Heart left ventricle (tissue), 16 donors: Measurements from ENCODE around the gene BLACAT1. TPM values are rescaled to one million over a fixed set of nuclear protein-coding genes. Genes with fewer than 3 reads are reported as not detected.

Source experiments
- ATAC-seq, 4 donors: fragments of 200-7000 bp; cut with Tn5 transposase; one replicate each; pipeline ENCODE4 v1.9.1; 2020 to 2022; ENCODE audit warnings: moderate library complexity in 4 of 4, mild to moderate bottlenecking in 3 of 4, moderate number of reproducible peaks in 1 of 4
- DNase-seq, 5 donors: peaks; one replicate each; pipeline ENCODE4 v3.0.0-alpha.2; 2020
- H3K27ac ChIP-seq, 12 donors: fragments of 200-600 bp; sonication (generic) in 4 of 12; one replicate each; pipeline versions ENCODE4 v1.5.0 to v1.8.0; 2016 to 2022; ENCODE audit warnings: mild to moderate bottlenecking in 2 of 12
- H3K27me3 ChIP-seq, 9 donors: fragments of 200-600 bp; sonication (generic) in 2 of 9; one replicate each; pipeline versions ENCODE4 v1.5.1 to v1.8.0; 2016 to 2022; ENCODE audit warnings: mild to moderate bottlenecking in 3 of 9
- H3K36me3 ChIP-seq, 9 donors: fragments of 200-600 bp; sonication (generic) in 2 of 9; one replicate each; pipeline versions ENCODE4 v1.5.0 to v1.8.0; 2018 to 2022; ENCODE audit warnings: mild to moderate bottlenecking in 2 of 9
- H3K4me1 ChIP-seq, 12 donors: fragments of 200-600 bp; sonication (generic) in 4 of 12; one replicate each; pipeline versions ENCODE4 v1.5.0 to v1.8.0; 2016 to 2022; ENCODE audit warnings: mild to moderate bottlenecking in 3 of 12
- H3K4me3 ChIP-seq, 12 donors: fragments of 200-600 bp; sonication (generic) in 4 of 12; one replicate each; pipeline versions ENCODE4 v1.5.0 to v1.8.0; 2017 to 2022; ENCODE audit warnings: mild to moderate bottlenecking in 9 of 12, moderate library complexity in 4 of 12
- H3K9me3 ChIP-seq, 12 donors: fragments of 200-600 bp; sonication (generic) in 4 of 12; one replicate each; pipeline versions ENCODE4 v1.5.0 to v1.8.0; 2016 to 2022; ENCODE audit warnings: mild to moderate bottlenecking in 1 of 12
- POLR2A ChIP-seq, 2 donors: fragments of 450-650 bp; IDR thresholded peaks; one replicate each; pipeline ENCODE4 v1.6.1; 2017; ENCODE audit warnings: antibody characterized with exemption in 2 of 2, mild to moderate bottlenecking in 2 of 2, moderate library complexity in 2 of 2
- WGBS, 4 donors: extraction: QIAGEN DNeasy Blood & Tissue Kit in 2 of 4; methylation state at CpG; one replicate each; pipeline versions ENCODE4 v1.1.5 to v1.1.7; 2013 to 2018; 5-methylcytosine and 5-hydroxymethylcytosine counted together
- intact Hi-C, 10 donors: fragments of 100-400 bp; cut with DNase I; formaldehyde crosslinking; loops; one replicate each; pipeline versions ENCODE4 v1.11.1 to v1.14.2; 2022
- polyA plus RNA-seq, 2 donors: library from polyadenylated mRNA; stranded (reverse); fragments of 200-250 nt; gene quantifications; one replicate each; pipeline ENCODE4 v1.2.3, GENCODE V29; 2013
- total RNA-seq, 9 donors: library from RNA; depleted of rRNA in 2 of 9; stranded (reverse); fragments of >200 nt in 2 of 9; fragmentation: NEBNext Ultra II Directional in 3 of 9; extraction: Animal tissue kit (Norgen Biotek cat#: 25700) in 3 of 9; gene quantifications; one replicate each; pipeline versions ENCODE4 v1.1.0 to v1.2.4, GENCODE V29; 2016 to 2023
- TF ChIP-seq, protein P1 (sequence below), 12 donors: fragments of 200-600 bp; sonication (generic) in 4 of 12; IDR thresholded peaks; one replicate each; pipeline versions ENCODE4 v1.5.0 to v1.8.0; 2018 to 2022; ENCODE audit warnings: antibody characterized with exemption in 12 of 12, mild to moderate bottlenecking in 5 of 12
- donor health status: ischemic (EF 13 %, LVEDD 7.1; RV severe dilation, severe dysfunction).
- donor health status: healthy with polysubstance abuse.
- donor health status: DM: no; HTN: yes; CAD: no.
- donor health status: DM: no; HTN: no; CAD: no.
- donor health status: ischemic (EF 25% LVEDD 6.9; RV normal size, moderate dysfunction).
- donor health status: ischemic (EF 25% LVEDD 5.7; RV mildly dilated, moderate dysfunction).
- donor health status: healthy.
- donor health status: DM: yes; HTN: yes; CAD: no.
- donor health status: ischemic (EF 35%, LVEDD 5.7; RV mildly dilated, moderate dysfunction).
- donor health status: nonischemic (EF 11% LVEDD 7.7; RV severe dilation, severe dysfunction).
- donor health status: DM: yes; HTN: yes; CAD: no.
- donor health status: PGD.
- donor health status: ischemic (EF 29% LVEDD 5.4; RV normal size, mild dysfunction).
- donor health status: nonischemic (EF 23%, LVEDD 6.1; RV moderate dilation, normal function).

BLACAT1 gene
- total and polyA plus RNA-seq, 11 donors, result 0.27 TPM; not detected in 10

DNA sequence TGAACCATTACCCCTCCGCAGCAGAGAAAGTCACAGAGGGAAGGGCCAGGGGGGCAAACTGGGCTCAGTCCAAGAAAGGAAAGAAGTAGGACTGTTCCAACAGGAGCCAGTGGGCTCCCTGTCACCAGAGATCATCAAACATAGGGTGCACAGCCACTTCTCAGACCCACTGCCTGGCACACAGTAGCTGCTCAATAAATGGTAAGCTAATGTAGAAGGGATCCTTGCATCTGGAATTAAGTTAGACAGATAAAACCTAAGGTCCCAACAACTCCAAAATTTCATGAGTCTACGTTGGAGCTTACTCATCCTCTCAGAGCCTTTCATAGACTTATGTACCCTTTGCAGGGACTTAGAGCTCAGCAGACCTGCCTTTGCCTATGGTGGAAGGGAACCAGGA lies 3.5 kb downstream of the BLACAT1 start:
- intact Hi-C loops, result no loop called here
- no peak for ATAC-seq
- Histone ChIP-seq H3K36me3 (no peaks in the 10 kb centered on the region), H3K9me3 (no peaks in the 10 kb centered on the region), H3K27ac (no peak overlapping the region), H3K4me3 (no peak overlapping the region), H3K27me3 (peaks cover 32 to 77% (median 61%) of the 10 kb centered on the region in 9 donors), H3K4me1 (peaks cover 3 to 38% (median 18%) of the 10 kb centered on the region in 12 donors)
- WGBS, 4 donors, result 64 to 74% (median 69%) methylated on average over 2 of the region's 2 CpGs
- no peak for DNase-seq
- no peak for TF ChIP-seq POLR2A (IDR thresholded peaks at IDR 0.05)
- TF ChIP-seq, protein P1, sequence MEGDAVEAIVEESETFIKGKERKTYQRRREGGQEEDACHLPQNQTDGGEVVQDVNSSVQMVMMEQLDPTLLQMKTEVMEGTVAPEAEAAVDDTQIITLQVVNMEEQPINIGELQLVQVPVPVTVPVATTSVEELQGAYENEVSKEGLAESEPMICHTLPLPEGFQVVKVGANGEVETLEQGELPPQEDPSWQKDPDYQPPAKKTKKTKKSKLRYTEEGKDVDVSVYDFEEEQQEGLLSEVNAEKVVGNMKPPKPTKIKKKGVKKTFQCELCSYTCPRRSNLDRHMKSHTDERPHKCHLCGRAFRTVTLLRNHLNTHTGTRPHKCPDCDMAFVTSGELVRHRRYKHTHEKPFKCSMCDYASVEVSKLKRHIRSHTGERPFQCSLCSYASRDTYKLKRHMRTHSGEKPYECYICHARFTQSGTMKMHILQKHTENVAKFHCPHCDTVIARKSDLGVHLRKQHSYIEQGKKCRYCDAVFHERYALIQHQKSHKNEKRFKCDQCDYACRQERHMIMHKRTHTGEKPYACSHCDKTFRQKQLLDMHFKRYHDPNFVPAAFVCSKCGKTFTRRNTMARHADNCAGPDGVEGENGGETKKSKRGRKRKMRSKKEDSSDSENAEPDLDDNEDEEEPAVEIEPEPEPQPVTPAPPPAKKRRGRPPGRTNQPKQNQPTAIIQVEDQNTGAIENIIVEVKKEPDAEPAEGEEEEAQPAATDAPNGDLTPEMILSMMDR (IDR thresholded peaks at IDR 0.05), result no peak

DNA sequence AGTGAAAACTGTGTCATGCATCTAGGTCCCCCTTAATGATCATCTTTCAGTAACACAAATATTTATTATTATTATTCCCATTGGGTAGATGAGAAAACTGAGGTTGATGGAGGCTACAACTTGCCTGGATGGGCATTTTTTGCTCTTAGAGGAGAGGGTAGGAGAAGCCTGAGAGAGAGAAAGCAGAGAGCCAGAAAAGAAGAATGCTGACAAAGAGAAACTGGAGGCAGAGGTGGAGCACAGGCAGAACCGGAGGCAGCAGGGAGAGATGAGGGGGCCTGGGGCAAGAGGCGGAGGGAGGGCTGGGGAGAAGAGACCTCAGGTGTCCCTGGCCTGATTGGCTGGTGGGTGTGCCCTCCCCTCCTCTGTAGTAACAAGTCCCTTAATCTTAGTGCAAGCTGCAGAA lies 4.1 kb downstream of the BLACAT1 start:
- Histone ChIP-seq H3K27me3 (peaks cover 27 to 71% (median 55%) of the 10 kb centered on the region in 9 donors), H3K36me3 (no peaks in the 10 kb centered on the region), H3K9me3 (no peaks in the 10 kb centered on the region), H3K4me3 (no peak overlapping the region), H3K27ac (no peak overlapping the region), H3K4me1 (peaks cover 3 to 38% (median 18%) of the 10 kb centered on the region in 12 donors)
- 64 to 79% (median 72%) methylated on average over 2 of the region's 2 CpGs for WGBS, 4 donors
- intact Hi-C loops, result no loop called here
- no peak for TF ChIP-seq POLR2A (IDR thresholded peaks at IDR 0.05)
- TF ChIP-seq, protein P1 (IDR thresholded peaks at IDR 0.05), result no peak
- DNase-seq (no peak), ATAC-seq (no peak)

DNA sequence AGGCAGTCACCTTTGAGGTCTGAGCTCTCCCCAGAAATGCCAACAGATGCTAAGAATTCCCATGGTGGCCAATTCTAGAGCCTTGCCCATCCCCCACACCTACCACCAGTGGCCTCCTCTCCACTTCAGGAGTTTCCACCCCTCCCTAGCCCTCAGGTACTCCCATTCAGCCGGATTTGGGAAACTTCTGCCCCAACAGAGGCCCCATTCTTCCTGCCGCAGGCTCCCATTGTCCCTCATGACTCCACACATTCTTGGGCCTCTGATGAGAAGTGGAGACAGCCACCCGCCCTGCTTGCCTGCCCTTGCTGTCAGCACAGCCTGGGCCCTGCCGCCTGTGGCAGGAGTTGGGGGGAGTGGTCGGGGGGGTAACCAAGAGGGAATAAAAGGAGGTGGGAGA lies 4.6 kb downstream of the BLACAT1 start:
- TF ChIP-seq, protein P1 (IDR thresholded peaks at IDR 0.05), result no peak
- TF ChIP-seq POLR2A (IDR thresholded peaks at IDR 0.05), result no peak
- H3K27me3 ChIP-seq, result peaks cover 21 to 66% (median 49%) of the 10 kb centered on the region in 9 donors
- no peak overlapping the region for H3K4me3 ChIP-seq
- ATAC-seq, result no peak
- DNase-seq, result no peak
- no peaks in the 10 kb centered on the region for H3K36me3 ChIP-seq
- 57 to 67% (median 63%) methylated on average over 5 of the region's 5 CpGs for WGBS, 4 donors
- H3K9me3 ChIP-seq, result no peaks in the 10 kb centered on the region
- intact Hi-C loops, result no loop called here
- H3K4me1 ChIP-seq, result peaks cover 2 to 38% (median 17%) of the 10 kb centered on the region in 12 donors
- no peak overlapping the region for H3K27ac ChIP-seq

DNA sequence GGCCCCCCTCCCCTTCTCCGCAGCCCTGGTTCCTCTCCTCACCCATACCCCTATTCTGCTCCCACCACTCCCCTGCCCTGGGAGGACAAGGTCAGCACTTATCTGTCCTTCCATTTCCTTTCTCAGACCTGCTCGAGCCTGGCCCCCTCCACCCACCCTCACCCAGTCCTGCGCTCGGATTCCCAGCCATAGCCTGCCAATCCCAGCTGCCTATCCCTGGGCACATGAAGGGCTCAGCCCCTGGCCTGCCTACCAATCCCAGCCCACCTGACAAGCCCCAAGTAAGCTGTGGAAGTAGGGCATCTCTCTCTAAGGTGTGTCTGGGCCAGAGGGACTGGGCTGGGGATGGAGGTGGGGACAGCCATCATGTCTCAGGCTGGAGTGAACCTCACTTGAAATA lies 5.4 kb downstream of the BLACAT1 start:
- Histone ChIP-seq H3K4me1 (peaks cover 0 to 34% (median 16%) of the 10 kb centered on the region in 12 donors), H3K27me3 (peaks cover 14 to 58% (median 42%) of the 10 kb centered on the region in 9 donors), H3K36me3 (no peaks in the 10 kb centered on the region), H3K4me3 (no peak overlapping the region), H3K9me3 (no peaks in the 10 kb centered on the region), H3K27ac (no peak overlapping the region)
- intact Hi-C loops, result no loop called here
- TF ChIP-seq, protein P1 (IDR thresholded peaks at IDR 0.05), result no peak
- no peak for TF ChIP-seq POLR2A (IDR thresholded peaks at IDR 0.05)
- DNase-seq (no peak), ATAC-seq (no peak)
- WGBS, 4 donors, result 46 to 68% (median 64%) methylated on average over 4 of the region's 4 CpGs
